Measurements from ENCODE around the gene DNAH5. TPM values are rescaled to one million over a fixed set of nuclear protein-coding genes. Genes with fewer than 3 reads are reported as not detected.

DNAH5 gene
- total and polyA plus RNA-seq, 2 of the 13 experiments (the other 11 are each of a cell fraction or from before 2014, with no cell fraction given): 0.09 TPM

DNA sequence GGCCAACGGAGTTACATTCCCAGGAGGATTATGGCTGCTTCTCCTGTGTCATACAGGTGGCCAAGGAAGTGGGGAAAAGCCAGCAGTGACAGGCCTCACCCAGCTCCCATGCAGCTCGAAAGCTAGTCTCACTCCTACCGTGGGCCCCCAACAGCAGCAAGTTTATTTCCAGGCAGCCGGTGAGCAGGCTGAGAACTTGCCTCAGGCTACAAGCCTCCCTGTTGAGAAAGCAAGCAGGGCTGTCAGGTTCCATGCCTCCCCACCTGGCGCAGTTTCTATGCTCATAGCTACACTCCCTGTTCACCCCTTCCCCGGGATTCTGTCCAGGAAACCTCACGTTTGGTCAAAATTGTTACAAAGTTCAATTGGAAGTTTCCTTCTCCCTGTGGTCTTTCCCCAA lies 27.5 kb upstream of the DNAH5 start:
- in situ Hi-C loops (cut with HindIII; ENCODE audit: extremely low pct_ligation_motif_present, low pct_unique_long_range_greater_than_20kb): no loop called here
- H2AFZ ChIP-seq (ENCODE audit: low read length): no peak overlapping the region
- H3K27ac ChIP-seq (ENCODE audit: extremely low read length, insufficient read depth, low read length): no peak overlapping the region
- H3K36me3 ChIP-seq (replicated peaks in 1 of 2; ENCODE audit: control insufficient read depth in 1 of 2, insufficient read depth in 2 of 2, low read length in 2 of 2): no peaks in the 10 kb centered on the region
- 25% methylated on average over 4 of the region's 7 CpGs for WGBS (ENCODE audit: low lambda C conversion rate)
- no peaks in the 10 kb centered on the region for H3K27me3 ChIP-seq (ENCODE audit: control insufficient read depth in 1 of 2, insufficient read depth in 2 of 2, low read length in 2 of 2)
- no peaks in the 10 kb centered on the region for H3K9me3 ChIP-seq (ENCODE audit: low read length)
- no peak overlapping the region for H3K4me3 ChIP-seq (replicated peaks in 1 of 3; ENCODE audit: insufficient read depth in 1 of 3, low read depth in 2 of 3, low read length in 3 of 3)
- ChIA-PET POLR2A (no interaction called here), CTCF (ENCODE audit: low intra/inter-chr PET ratio, low total read pairs) (no interaction called here)
- ATAC-seq (no peak), DNase-seq (ENCODE audit: low spot score) (no peak), FAIRE-seq (no peak)
- intact Hi-C loops (cut with micrococcal nuclease; ENCODE audit: unreplicated experiment): no loop called here
- no peak overlapping the region for H3K9ac ChIP-seq (ENCODE audit: insufficient read depth, low read depth, low read length)
- no peaks in the 10 kb centered on the region for H3K4me1 ChIP-seq (ENCODE audit: insufficient read depth, low read length)
- H3K4me2 ChIP-seq (ENCODE audit: low read depth, low read length): no peak overlapping the region
- no peaks in the 10 kb centered on the region for H4K20me1 ChIP-seq (ENCODE audit: insufficient read depth, low read length)
- no TSS peak for BruUV-seq (replicated peaks)
- TF ChIP-seq, protein P1, sequence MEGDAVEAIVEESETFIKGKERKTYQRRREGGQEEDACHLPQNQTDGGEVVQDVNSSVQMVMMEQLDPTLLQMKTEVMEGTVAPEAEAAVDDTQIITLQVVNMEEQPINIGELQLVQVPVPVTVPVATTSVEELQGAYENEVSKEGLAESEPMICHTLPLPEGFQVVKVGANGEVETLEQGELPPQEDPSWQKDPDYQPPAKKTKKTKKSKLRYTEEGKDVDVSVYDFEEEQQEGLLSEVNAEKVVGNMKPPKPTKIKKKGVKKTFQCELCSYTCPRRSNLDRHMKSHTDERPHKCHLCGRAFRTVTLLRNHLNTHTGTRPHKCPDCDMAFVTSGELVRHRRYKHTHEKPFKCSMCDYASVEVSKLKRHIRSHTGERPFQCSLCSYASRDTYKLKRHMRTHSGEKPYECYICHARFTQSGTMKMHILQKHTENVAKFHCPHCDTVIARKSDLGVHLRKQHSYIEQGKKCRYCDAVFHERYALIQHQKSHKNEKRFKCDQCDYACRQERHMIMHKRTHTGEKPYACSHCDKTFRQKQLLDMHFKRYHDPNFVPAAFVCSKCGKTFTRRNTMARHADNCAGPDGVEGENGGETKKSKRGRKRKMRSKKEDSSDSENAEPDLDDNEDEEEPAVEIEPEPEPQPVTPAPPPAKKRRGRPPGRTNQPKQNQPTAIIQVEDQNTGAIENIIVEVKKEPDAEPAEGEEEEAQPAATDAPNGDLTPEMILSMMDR (CRISPR knock-in tag; IDR thresholded peaks at IDR 0.05): no peak
- TF ChIP-seq, protein P2, sequence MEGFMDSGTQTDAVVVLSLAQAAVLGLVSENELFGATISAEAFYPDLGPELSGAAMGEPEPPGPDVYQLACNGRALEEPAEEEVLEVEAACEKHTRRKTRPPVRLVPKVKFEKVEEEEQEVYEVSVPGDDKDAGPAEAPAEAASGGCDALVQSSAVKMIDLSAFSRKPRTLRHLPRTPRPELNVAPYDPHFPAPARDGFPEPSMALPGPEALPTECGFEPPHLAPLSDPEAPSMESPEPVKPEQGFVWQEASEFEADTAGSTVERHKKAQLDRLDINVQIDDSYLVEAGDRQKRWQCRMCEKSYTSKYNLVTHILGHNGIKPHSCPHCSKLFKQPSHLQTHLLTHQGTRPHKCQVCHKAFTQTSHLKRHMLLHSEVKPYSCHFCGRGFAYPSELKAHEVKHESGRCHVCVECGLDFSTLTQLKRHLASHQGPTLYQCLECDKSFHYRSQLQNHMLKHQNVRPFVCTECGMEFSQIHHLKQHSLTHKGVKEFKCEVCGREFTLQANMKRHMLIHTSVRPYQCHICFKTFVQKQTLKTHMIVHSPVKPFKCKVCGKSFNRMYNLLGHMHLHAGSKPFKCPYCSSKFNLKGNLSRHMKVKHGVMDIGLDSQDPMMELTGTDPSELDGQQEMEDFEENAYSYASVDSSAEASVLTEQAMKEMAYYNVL (CRISPR knock-in tag; IDR thresholded peaks at IDR 0.05; ENCODE audit: borderline replicate concordance): no peak
- TF ChIP-seq ZNF605 (CRISPR knock-in tag; IDR thresholded peaks at IDR 0.05) (no peak), SATB2 (CRISPR knock-in tag; IDR thresholded peaks at IDR 0.05) (no peak), KDM2A (CRISPR knock-in tag; IDR thresholded peaks at IDR 0.05; ENCODE audit: borderline replicate concordance, low read depth) (no peak)
- TF ChIP-seq, protein P3, sequence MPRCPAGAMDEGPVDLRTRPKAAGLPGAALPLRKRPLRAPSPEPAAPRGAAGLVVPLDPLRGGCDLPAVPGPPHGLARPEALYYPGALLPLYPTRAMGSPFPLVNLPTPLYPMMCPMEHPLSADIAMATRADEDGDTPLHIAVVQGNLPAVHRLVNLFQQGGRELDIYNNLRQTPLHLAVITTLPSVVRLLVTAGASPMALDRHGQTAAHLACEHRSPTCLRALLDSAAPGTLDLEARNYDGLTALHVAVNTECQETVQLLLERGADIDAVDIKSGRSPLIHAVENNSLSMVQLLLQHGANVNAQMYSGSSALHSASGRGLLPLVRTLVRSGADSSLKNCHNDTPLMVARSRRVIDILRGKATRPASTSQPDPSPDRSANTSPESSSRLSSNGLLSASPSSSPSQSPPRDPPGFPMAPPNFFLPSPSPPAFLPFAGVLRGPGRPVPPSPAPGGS (CRISPR knock-in tag; IDR thresholded peaks at IDR 0.05): no peak
- no peaks in the 10 kb centered on the region for H3K79me2 ChIP-seq (ENCODE audit: insufficient read depth, low read length)
